ENCODE data around the gene ANKS1A.

DNA sequence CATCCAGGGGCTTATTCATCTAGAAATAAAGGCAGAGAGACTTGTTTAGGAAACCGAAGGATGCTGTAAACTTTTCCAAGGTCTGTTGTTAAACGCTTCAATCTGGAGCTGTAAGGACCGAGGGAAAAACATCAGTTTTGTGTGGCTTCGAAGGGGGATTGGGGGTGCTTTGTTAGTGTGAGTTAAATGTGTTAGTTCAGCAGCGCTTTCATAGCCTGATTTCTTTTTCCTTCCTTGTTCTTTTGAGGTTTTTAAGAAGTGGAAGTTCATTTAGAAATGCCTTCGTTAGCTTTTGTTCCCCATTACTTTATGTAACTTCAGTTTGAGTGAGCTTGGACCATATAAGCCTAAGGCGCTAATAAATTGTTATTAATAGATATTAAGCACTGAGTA, 1.5 kb downstream of the ANKS1A start:
- TF ChIP-seq POLR2A (IDR thresholded peaks at IDR 0.05) (no peak), CTCF (IDR thresholded peaks at IDR 0.05) (no peak)

All from ovary (tissue), 3 donors.